Esophagus squamous epithelium (tissue), 4 donors: ENCODE measurements around the gene NKAP.

Source experiments
- POLR2A ChIP-seq, 4 donors: fragments of 450-650 bp; IDR thresholded peaks; one replicate each; pipeline ENCODE4 v1.6.1; 2017; ENCODE audit warnings: antibody characterized with exemption in 4 of 4, mild to moderate bottlenecking in 4 of 4, moderate library complexity in 3 of 4
- TF ChIP-seq, protein P1 (sequence below), 6 experiments: fragments of 450-650 bp in 4 of 6; fragments of 200-600 bp in 2 of 6; sonication (generic) in 2 of 6; IDR thresholded peaks; one replicate each; pipeline ENCODE4 v1.5.1; 2016 to 2019; ENCODE audit warnings: antibody characterized with exemption in 6 of 6, mild to moderate bottlenecking in 4 of 6, moderate library complexity in 4 of 6

DNA sequence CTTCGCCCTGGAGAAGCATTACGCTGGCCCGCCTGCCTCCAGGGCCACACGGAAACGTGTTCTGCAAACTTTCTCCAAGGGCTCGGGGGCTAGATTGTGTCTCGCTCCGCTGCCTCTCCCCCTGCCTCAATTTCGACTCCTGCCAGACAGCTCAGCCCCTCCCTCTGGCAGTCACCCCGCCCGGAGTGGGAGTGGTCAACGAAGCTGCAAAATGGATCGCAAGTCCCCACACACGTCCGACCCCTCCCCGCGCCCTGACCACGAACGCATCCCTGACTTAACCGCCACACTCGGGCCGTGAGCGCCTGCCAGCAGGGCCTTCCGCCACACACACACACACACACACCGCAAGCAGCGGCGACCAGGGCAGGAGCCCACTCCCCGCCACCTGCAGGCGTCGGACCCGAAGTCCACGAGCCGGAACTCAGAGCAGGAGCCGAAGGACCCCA is 47.0 kb upstream of the NKAP start:
- TF ChIP-seq, protein P1, sequence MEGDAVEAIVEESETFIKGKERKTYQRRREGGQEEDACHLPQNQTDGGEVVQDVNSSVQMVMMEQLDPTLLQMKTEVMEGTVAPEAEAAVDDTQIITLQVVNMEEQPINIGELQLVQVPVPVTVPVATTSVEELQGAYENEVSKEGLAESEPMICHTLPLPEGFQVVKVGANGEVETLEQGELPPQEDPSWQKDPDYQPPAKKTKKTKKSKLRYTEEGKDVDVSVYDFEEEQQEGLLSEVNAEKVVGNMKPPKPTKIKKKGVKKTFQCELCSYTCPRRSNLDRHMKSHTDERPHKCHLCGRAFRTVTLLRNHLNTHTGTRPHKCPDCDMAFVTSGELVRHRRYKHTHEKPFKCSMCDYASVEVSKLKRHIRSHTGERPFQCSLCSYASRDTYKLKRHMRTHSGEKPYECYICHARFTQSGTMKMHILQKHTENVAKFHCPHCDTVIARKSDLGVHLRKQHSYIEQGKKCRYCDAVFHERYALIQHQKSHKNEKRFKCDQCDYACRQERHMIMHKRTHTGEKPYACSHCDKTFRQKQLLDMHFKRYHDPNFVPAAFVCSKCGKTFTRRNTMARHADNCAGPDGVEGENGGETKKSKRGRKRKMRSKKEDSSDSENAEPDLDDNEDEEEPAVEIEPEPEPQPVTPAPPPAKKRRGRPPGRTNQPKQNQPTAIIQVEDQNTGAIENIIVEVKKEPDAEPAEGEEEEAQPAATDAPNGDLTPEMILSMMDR (IDR thresholded peaks at IDR 0.05), result no peak
- no peak for TF ChIP-seq POLR2A (IDR thresholded peaks at IDR 0.05)
